NCI-H1048 (cell line): ENCODE results near the gene SIPA1.

Source experiments
- DNase-seq: peaks from one replicate; lab custom pipeline; 2025; lab: John Stamatoyannopoulos, UW

The SIPA1 gene, protein sequence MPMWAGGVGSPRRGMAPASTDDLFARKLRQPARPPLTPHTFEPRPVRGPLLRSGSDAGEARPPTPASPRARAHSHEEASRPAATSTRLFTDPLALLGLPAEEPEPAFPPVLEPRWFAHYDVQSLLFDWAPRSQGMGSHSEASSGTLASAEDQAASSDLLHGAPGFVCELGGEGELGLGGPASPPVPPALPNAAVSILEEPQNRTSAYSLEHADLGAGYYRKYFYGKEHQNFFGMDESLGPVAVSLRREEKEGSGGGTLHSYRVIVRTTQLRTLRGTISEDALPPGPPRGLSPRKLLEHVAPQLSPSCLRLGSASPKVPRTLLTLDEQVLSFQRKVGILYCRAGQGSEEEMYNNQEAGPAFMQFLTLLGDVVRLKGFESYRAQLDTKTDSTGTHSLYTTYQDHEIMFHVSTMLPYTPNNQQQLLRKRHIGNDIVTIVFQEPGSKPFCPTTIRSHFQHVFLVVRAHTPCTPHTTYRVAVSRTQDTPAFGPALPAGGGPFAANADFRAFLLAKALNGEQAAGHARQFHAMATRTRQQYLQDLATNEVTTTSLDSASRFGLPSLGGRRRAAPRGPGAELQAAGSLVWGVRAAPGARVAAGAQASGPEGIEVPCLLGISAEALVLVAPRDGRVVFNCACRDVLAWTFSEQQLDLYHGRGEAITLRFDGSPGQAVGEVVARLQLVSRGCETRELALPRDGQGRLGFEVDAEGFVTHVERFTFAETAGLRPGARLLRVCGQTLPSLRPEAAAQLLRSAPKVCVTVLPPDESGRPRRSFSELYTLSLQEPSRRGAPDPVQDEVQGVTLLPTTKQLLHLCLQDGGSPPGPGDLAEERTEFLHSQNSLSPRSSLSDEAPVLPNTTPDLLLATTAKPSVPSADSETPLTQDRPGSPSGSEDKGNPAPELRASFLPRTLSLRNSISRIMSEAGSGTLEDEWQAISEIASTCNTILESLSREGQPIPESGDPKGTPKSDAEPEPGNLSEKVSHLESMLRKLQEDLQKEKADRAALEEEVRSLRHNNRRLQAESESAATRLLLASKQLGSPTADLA

GRCh38 chr11:65637794-65638419 is at the start of gene SIPA1:
SIPA1 (plus strand) TSS chr11:65638101; CDS start chr11:65640922, 2,821 bp downstream.
- DNase-seq, result peak; percentile 41

GRCh38 chr11:65588199-65589054 is 49.5 kb upstream of the SIPA1 start:
- no peak for DNase-seq

GRCh38 chr11:65589444-65590239 is 48.3 kb upstream of the SIPA1 start:
- no peak for DNase-seq

DNA sequence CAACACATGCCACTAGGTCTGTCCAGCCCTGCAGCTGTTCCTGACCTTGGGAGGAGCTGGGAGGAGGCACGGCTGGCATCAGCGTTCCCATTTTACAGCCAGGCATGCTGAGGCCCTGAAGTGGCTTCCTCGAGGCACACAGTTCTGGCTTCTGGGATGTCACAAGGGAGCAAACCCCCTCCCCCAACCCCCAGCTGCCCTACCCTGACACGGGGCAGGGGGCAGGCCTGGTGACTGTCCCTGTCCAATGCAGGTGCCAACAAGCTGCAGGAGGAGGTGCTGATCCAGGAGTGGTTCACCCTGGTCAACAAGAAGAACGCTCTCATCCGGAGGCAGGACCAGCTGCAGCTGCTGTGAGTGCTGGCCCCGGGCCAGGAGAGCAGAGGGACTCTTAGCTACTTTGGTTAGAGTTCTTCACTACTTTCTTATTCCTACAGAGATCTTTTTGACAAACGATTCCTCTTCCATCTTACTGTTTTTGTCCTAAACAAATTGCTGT is 47.6 kb upstream of the SIPA1 start:
- DNase-seq, result no peak

DNA sequence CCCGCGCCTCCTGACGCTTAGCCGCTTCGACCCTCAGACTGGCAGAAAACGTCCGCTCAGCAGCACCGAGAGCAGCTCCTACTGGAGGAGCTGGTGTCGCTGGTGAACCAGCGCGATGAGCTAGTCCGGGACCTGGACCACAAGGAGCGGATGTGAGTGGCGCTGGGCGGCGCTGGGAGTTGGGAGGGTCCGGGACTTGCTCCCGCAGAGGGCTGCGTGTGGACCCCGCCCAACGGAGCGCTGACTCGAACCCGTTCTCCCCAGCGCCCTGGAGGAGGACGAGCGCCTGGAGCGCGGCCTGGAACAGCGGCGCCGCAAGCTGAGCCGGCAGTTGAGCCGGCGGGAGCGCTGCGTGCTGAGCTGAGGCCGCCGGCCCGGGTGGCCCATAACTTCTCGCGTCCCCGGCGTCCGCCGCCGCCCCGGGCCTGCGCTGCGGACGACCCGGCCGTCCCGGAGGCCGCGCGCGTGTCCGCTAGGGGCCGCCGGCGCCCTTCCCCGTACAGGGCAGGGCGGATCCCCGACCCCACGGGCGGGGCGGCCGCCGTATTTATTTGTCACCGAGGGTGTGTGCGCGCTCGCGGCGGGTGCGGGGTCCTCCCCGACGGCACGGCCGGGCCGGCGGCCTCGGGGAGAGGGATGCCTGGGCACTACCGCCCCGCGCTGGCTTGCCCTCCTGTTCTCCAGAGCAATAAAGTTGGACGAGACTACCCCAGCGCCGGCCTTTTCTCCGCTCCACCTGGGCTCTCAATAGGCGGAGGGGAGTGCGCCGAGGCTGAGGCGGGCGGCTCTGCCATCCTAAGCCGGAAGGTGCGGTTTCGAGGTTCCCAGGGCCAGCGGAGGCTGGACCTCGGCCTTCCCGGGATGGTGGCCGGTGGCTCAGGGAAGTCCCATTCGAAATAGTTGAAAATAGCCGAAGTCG is 45.7 kb upstream of the SIPA1 start:
- DNase-seq, result no peak

DNA sequence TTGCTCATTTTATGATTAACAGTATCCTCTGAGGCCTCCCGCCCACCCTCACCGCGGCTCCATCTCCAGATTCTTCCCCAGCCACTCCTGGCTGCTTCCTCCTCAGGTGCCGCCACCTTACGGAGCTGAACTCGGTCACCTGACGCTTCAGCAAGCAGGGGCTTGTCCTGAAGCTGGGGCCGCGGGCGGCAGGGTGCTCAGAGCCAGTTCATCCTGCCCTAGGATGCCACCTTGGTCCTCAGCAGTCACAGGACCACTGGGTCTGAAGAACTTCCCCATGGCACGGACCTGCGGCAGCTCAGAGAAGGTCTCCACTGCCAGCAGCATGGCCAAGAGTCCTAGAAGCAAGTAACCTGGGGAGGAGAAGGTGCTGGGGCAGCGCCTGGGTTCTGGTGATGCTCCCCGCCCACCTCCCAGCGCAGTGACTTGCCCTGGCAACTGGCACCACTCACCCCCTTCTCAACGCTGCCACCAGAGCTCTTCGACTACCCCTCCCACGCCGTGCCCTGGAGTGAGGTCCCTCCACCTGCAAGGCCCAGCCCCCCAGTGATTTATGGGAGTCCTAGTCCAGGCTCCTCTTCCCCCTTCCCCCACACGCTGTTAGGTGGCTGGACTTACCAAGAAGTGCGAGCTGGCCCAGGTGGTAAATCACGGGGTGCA is 44.9 kb upstream of the SIPA1 start:
- no peak for DNase-seq

GRCh38 chr11:65593518-65594414 is 44.1 kb upstream of the SIPA1 start:
- no peak for DNase-seq

- no peak for DNase-seq
Observed at GRCh38 chr11:65595131-65595530, 42.8 kb upstream of the SIPA1 start.

DNA sequence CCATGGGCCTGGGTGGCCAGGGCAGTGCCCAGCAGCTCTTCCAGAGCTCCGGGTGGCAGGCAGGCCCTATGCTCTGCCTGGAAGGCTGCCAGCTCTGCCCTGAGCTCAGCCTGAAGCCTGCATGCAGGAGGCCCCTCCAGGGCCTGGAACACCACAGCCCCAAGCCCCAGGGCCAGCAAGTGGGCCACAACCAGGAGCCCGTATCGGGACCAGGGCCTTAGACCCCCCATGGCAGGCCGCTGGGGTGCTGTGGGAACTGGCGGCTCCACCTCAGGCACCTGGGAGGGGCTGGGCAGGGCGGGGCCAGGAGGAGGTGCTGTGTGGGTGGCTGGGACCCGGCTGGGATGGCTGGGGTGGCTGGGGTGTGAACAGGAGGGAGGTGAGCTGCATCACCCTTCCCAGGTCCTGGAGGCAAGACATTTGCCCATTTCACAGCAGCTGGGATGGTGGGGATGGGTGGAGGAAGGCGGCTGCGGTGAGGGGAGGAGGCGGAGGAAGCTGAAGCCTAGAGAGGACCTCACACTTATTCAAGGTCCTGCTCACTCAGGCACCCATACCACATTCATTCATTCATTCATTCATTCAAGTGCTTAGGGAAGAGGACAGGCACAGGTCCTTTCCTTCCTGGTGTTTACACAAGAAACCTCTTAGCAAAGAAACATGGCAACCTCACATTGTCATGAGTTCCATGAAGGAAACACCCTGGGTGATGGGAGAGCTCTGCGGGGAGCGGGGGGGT is 42.2 kb upstream of the SIPA1 start, which contains the start of gene KCNK7:
Gene KCNK7 (minus strand): TSS at position 258 of the 739 bp plus-strand sequence. CDS start 28 bp downstream, at position 230.
- DNase-seq, result no peak

DNA sequence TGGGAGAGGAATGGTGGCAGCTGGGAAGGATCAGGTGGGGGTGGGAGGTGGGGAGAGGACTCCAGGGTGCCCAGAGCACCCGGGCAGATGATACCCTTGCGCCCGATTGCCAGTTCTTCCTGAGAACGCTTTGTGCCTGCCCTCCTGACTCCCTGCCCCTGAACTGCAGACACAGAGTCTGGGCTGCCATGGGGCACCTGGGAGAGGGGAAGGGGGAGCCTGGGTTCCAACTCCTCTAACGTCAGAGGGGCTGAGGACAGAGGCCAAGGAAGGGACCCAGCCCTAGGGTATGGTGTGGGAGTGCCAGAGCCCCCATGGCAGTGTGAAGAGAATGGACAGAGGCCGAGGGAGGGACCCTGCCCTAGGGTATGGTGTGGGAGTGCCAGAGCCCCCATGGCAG is 41.4 kb upstream of the SIPA1 start:
- no peak for DNase-seq

DNA sequence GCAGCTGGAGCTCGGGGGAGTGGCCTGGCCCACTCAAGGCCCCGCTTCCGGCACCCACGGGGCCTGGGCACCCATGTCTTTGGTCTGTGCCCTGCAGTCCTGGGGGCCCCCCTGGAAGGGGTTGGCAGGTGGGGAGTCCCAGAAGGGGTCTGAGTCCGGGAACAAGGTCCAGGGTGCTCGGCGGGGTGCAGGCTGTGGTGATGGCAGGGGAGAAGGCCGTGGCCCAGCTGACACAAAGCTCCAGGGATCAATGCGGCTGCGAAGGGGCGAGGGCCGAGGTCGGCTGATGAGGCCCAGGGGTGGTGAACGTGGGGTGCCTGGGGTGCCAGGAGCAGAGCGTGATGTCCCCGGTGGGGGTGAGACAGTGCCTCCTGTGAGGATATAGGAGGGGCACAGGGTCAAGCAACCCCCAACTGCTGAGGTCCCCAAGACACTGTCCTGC is 39.6 kb upstream of the SIPA1 start:
- DNase-seq, result no peak

DNA sequence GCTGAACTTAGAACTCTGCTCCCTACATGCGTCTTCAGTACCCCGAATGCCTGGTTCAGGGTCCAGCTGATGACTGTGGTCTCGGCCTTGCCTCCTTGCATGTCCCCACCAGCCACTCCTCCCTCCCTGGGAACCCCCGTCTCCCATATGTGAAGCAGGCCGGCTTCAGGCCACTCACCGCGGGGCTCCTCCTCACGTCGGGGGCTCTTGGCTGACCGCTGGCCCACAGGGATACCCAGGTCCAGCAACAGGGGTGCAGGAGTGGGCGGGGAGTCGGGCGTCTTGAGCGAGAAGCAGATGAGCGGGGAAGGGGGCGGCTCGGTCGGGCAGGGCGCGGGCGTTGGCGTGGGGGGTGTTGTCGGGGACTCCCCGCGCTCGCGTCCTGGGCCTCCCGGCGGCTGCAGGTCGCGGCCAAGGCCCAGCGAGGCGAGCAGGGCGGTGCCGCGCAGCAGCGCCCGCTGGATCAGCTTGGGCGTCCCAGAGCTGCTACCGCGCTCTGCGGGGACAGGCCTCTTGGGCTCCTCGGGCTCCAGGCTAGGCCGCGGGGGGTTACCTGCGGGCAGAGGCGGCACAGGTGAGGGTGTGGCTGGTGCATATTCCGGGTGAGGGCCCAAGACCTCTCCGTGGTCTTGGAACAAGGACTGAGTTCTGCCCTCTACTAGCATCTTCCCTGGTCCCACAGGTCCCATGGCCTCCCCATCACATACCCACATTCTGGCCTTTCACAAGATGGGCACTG is 38.5 kb upstream of the SIPA1 start:
- DNase-seq, result no peak

- DNase-seq, result no peak
Observed at GRCh38 chr11:65599955-65600246, 38.0 kb upstream of the SIPA1 start.

DNA sequence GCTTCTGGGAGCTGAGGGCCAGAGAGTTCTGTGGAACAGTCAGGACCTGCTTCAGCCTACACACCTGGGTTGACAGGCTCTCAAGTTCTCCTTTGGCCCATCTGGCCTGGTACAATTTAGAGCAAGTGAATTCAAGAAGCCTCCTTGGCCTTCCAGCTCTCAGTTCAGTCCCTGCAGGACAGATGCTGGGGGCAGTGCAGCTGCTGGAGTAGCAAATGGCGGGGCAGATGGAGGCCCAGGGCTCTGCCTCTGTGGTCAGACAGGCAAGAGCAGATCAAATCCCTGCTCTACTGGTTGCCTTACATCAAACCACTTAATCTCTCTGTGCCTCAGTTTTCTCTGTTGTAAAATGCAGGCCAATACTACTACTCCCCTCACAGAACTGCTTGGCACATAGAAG is 33.6 kb upstream of the SIPA1 start:
- no peak for DNase-seq

DNA sequence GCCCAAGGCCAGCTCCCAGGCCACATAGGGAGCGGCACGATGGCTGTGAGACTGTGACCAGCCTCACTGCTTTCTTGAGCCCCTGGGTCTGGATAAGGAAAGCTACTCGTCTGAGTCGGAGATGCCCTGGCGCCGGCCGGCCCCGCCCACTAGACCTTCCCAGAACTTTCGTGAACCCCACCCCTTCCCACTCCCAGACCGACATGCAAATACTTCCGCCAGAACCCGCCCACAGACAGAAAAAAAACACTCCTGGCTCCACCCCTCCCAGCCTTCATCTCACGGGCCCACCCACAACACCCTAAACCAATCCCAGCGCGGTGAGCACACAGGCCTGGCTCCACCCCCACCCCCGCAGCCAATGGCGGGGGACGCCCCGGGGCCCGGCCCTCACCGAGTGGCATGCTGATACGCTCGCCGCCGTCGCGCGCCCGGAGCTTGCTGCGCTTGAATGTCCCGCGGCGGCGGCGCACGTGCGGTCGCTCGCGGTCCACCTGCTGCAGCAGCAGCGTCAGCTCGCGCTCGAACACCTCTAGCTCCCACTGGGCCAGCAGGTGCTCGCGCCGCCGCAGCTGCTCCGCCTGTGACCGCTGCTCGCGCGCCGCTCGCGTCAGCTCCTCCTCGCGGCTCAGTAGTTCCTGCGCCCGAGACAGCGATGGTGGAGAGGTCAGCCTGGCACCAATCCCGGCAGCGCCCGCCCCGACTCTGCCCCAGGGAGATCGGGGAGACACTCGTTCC is 30.9 kb upstream of the SIPA1 start:
- DNase-seq, result peak; percentile 99
